Ramos (cell line): ENCODE results near the gene F11R.
"Not testable (repeated sequence)": the region's sequence is repeated elsewhere in the genome, so short reads cannot be mapped to it uniquely, and the experiment has no call there.

Experiments used
- in situ Hi-C: fragments of 300-500 bp; cut with MboI; formaldehyde crosslinking; loops from one replicate; pipeline ENCODE4 v1.14.3; 2022; ENCODE audit warnings: low sequenced_read_pairs; ENCODE audit not compliant: unreplicated experiment

F11R gene

DNA sequence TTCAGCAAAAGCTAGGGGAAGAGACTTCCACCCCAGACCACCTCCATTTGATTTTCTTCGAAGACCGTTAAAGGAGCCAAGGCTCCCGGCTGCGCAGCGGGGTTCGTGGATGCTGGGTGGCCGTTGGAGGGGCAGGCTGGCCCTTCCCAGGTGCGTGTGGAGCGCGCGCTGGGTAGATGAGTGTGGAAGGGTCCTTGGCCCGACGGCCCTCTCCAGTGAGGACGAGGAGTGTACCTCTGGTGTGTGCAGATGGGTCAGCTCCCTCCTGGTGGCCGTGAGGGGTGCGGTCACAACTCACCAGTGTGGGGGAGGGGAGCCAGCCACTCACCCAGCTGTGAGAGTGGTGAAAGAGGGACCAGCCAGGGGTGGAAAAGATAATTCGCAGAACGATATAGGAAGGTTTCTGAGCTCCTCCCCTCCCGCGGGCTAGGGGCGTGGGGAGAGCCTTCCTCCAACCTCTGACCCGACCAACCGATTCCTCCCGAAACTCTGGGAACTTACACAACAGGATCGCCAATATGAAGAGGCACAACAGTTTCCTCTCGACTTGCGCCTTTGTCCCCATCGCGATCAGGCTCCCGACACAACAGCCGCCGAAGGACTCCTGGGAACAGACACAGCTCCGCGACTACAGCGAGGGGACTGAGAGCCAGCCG lies at the start of gene F11R:
F11R (minus strand) TSS at position 644 of the 656 bp plus-strand sequence; CDS start at position 565, 79 bp downstream.
- in situ Hi-C loops = no loop called here

DNA sequence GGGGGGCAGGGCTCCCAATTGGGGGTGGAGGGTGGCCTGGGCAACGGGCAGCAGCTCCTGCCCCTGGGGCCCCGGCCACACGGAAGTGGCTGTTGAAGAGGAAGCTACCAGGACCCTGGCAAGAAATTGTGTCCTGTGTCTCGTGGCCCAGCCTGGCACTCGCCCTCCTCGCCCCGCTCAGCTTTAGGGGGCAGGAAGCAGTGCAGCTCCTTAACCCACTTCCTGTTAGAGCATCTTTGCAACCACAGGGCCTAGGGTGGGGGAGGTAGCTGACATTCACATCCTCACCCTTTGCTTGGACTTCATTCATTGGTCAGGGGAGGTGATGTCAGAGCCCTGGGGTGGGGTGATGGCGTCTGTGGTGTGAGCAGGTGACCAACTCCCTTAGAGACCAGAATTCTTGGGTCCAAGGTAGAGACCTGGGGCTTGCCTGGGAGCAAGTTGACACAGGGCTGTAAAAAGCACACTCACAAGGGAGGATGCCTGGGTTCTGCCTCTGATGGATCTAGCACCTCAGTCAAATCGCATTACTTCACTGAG lies 48.8 kb upstream of the F11R start, which contains the start of gene ARHGAP30:
ARHGAP30 (minus strand) TSS at position 161 of the 540 bp plus-strand sequence. CDS start 267 bp downstream, outside the sequence.
- in situ Hi-C loops = no loop called here

DNA sequence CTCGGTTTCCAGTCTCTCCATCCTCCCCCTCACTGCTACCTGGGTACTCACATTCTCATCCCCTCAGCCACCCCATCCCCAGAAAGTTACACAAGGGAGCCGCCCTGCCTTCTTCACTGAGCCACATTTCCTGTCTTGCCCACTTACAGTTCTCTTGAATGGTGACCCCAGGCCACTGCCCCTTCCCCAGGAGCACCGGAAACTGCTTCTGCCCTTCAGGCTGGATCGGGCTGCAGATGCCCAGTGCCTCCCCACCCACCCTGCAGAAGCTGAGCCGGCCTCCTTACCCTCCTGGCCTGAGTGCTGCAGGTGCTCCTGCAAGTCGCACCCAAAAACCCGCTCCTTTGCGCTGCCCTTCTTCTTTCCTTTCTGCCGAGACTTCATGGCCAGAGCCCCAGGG lies 48.3 kb upstream of the F11R start:
- in situ Hi-C loops = no loop called here

DNA sequence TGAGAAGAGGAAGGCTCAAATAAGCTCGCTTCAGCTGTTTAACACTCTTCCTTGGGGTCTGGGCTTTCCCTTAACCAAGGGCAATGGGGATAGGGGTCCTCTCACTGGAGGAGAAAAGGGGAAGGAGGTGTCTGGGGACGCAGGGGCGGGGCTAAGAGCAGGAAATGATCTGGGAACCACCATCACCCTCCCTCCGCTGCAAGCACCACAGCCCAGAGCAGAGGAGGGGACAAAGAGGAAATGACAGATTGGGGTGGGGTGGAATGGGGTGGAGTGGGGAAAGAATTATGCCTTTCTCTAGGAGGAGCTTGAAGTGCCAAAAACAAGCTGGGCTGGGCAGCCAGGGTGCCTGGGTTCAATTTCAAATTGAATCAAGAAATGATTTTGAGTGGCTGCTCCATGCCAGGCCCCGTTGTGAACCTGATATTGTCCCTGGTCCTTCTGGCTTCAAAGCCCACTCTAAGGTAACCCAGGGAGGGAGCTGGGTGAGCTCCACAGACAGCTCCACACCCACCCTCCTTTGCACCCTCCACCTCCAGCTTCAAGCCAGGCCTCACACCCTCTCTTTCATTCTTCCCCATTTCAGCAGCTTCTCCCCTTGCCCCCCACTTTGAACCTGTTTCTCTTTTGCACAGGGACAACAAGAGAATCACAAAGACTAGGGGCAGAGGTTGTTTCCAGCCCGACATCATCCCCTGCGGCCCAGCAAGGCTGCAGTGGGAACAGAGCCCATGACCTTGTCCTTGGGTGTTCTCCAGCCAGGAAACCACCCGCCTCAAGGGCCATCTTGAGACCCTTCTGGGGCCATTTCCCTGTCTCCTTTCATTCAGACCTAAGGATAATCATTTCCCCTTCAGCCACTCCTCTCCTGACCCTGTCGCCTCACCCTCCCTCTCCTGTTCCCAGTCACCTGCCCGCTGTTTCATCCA lies 47.6 kb upstream of the F11R start:
- in situ Hi-C loops = no loop called here

DNA sequence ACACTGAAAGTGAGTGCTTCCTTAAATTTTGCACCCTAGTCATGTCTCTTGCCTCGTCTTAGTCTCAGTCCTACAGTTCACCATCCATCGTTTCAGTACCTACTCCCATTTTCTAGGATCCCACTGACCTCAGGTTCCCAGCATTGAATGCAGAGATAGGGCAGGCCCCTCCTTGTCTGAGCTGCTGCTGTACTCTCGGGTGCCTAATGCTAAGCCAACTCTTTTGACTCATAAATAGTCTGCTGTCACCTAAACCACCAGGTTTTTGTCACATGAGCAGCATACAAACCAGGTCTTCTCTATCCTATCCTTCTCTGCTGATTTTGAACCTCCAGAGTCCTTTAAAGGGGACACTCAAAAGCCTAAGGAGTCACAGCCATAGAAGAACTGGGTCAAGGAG lies 45.7 kb upstream of the F11R start:
- in situ Hi-C loops = no loop called here

DNA sequence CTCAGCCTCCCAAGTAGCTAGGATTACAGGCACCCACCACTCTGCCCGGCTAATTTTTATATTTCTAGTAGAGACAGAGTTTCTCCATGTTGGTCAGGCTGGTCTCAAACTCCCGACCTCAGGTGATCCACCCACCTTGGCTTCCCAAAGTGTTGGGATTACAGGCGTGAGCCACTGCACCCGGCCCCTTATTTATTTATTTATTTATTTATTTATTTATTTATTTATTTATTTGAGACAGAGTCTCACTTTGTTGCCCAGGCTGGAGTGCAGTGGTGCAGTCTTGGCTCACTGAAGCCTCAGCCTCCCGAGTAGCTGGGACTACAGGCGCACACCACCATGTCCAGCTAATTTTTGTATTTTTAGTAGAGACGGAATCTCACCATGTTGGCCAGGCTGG lies 44.7 kb upstream of the F11R start:
- in situ Hi-C loops = not testable (repeated sequence)

DNA sequence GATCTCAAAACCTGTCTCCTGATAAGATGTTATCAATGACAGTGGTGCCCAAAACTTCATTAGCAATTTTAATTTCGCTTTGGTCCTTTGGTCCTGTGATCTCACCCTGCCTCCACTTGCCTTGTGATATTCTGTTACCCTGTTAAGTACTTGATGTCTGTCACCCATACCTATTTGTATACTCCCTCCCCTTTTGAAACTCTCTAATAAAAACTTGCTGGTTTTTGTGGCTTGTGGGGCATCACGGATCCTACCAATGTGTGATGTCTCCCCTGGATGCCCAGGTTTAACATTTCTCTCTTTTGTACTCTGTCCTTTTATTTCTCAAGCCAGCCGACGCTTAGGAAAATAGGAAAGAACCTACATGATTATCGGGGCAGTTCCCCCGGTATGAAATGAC lies 43.0 kb upstream of the F11R start:
- in situ Hi-C loops = not testable (repeated sequence)

DNA sequence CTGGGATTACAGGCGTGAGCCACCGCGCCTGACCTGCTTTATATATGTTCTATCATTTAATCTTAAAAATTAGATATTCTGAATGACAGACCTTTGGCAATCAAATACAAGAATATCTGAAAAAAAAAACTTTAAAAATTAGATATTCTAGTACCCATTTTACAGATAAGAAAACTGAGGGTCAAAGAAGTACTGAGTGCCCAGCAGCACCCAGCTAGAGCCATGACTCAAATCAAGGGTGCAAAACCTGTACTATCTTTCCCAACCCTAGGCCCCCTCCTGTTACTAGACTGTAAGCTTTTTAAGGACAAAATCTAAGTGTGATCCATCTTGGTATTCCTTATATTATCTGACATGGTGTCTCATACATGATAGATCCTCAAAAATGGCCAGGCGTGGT lies 40.5 kb upstream of the F11R start:
- in situ Hi-C loops = no loop called here

DNA sequence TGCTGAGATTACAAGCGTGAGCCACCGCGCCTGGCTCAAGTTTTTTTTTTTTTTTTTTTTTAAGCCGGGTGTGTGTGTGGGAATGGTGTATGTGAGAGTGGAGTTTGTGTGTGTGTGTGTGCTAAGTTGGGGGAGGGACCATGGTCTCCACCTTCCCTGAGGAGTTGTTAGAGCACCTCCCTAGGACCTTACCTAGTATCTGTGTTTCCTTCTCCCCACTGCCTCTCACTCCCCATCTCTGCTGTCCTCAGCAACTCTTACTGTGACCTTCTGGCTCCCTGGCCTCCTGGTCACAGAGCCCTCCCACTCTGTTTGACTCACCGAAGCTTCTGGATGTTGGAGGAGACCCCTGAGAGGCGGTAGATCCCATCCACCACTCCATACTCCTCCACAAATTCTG lies 38.3 kb upstream of the F11R start:
- in situ Hi-C loops = no loop called here

DNA sequence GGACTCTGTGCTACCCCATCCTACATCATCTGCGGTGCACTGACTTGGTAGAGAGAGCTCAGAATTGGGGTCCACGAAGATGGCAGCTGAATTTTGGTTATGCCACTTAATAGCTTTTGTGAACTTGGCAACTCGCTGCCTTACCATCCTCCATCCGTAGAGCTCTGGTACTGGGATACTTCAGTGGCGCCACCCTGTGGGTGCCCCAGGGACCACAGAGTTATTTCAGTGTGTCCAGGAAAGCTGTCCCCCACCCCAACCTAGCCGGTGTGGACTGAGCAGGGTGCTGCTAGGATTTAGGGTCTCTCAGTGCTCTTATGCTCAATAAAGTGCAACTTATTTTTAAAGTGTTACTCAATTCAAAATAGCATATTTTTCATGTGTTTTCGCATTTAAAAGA lies 33.9 kb upstream of the F11R start:
- in situ Hi-C loops = no loop called here

DNA sequence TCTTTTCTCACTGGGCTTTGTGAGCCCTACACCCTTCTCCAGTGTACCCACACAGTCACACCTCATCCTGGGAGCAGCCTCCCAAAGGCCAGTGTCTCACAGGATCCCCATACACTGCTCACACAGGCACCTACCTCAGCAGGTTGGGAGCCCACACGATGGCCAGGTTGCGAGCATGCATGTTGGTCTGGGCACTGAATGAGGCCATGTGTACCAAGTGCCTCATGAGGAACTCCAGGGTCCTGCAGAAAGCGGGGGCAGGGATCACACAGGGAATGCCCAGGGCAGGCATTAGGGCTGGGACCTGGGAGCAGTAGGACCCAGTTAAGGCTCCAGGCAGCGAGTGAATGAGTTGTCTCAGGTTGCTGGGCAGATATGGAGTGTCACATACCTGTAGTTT lies 33.3 kb upstream of the F11R start:
- in situ Hi-C loops = no loop called here

DNA sequence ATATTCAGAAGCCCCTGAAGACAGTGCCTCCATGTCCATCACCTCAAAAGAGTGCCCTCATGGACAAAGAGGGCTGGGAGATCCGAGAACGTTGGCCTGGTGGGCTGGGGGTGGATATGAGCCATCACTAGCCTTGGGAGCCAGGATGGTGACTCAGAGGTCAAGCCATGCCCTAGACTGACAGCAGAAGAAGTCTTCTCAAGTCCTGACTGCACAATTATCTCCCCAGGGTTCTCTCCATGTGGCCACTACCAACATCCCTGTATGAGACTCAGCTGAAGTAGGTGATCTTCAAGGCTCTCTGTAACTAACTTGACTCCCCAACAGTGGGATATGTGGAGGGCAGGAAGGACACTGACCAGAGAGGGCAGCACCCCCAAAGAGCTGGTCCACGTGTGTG lies 31.9 kb upstream of the F11R start:
- in situ Hi-C loops = no loop called here

DNA sequence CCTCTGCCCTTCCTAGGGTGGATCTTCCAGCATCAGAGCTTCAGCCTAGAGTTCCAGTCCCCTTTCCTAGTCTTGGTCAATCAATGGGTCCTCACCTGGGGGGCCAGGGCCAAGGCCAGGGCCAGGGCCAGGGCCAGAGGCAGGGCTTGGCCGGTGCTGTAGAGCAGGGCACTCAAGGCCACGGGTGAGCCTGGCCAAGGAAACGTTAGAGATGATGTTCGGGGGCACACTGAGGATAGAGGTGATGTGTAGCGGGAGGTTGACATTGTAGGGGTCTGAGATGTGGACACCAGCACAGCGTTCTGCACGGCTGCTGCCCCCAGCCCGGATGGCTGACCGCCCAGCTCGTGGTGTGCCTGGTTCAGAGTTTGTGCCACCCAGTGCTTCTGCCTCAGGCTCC lies 30.3 kb upstream of the F11R start:
- in situ Hi-C loops = no loop called here

DNA sequence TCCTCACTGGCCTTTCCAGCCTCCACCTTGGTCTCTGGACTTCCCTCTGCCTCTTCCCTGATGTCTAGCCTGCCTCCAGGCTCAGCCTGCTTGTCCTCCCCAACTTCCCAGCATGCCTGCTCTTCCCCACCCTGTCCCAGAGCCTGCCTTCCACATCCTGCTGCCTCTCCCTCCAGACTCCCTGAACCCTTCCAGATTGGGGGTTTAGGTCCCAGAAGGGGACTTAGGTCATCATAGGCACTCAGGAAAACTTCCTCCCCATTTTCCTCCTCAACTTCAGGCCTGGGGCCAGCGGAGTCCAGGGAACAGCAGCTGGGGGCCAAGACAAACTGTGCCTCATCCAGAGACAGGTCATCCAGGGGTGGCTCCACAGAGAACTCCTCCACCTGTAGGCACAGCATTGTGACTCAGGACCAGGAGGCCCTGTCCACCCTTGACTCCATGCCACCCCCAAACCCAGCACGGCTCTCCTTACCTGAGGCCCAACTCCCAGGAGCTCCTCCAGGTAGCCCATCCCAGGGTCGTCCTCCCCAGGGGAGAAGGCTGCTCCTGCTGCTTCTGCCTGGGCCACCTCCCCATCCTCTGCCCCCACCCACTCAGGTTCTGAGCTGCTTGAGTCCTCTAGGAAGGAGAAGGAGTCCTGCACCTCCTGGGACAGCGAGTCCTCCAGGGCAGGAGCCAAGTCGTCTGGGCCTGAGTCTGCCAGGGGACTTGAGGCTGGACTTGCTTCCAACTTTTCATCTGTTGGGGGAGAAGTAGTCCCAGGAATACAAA lies 28.2 kb upstream of the F11R start:
- in situ Hi-C loops = loop anchor here (25.0 kb wide), 1 partner anchor 663 kb away; the partner anchor contains the start of genes FCRLA and FCRLB

DNA sequence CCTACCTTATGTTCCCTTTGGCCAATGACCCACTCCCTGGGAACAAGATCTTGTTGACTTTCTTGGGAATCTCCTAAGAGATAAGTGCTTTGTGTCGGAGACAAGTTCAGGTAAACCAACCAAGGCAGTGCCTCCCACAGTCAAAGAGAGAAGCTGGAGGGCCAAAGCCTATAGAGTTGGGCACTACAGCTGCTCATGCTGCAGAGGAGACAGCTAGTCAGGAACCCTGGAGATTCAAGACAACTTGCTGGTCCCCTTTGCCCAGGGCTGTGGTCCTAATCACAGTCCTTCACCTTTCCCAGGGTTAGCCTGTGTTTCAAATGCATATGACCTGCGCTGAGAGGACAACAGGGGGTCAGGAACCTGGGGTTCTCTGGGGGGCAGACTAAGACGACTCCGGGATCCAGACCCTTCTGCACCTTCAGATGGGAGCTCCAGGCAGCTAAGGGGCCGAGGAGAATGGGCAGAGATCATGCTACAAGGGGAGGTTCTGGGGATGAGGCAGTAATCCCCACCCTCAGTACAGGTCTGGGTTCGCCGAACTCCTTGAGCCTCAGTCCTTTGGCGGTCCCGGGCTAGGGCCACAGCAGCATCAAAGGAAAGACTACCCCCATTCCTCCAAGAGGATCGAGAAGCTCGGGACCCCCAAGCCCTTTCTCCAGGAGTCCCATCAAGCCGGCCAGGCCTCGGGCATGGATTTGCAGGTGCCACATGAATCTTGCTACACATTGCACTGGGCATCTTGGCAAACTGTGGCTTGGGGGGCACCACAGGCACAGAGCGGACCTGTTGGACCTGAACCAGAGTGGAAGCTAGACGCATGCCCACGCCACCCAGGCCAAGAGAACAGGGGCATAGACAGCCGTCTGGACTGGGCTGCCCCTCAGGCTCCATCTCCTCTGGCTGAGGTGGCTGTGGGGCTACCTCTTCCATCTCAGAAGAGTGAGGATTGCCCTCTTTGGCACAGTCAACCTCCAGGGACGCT lies 26.8 kb upstream of the F11R start:
- in situ Hi-C loops = loop anchor here (25.0 kb wide), 1 partner anchor 665 kb away; the partner anchor contains the start of genes FCRLA and FCRLB

DNA sequence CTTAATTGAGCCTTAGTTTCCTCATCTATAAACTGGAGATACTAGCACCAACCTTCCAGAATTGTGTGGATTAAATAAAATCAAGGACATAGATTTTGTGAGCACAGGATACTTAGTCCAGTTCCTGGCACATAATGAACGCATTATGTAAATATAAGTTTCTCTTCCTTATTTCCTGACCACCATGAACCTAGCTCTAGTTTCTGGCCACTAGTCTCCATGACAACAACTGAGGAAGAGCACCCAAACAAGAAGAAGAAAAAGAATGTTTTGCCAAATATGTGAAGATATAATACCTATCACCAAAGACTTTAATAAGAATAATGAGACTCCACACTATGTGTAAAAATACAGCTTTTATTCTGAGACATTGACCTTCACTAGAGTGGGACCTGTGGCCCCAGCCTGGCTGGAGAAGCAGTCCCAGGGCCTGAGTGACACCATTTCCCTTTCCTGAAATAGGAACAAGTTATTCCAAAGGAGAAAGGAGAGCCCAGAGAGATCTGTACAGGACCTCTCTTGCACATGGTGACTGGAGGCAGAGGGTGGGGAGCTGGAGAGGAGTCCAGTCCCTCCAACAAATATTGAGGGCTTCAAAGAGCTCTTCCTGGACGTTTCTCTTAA lies 25.8 kb upstream of the F11R start:
- in situ Hi-C loops = loop anchor here (25.0 kb wide), 1 partner anchor 666 kb away; the partner anchor contains the start of genes FCRLA and FCRLB

DNA sequence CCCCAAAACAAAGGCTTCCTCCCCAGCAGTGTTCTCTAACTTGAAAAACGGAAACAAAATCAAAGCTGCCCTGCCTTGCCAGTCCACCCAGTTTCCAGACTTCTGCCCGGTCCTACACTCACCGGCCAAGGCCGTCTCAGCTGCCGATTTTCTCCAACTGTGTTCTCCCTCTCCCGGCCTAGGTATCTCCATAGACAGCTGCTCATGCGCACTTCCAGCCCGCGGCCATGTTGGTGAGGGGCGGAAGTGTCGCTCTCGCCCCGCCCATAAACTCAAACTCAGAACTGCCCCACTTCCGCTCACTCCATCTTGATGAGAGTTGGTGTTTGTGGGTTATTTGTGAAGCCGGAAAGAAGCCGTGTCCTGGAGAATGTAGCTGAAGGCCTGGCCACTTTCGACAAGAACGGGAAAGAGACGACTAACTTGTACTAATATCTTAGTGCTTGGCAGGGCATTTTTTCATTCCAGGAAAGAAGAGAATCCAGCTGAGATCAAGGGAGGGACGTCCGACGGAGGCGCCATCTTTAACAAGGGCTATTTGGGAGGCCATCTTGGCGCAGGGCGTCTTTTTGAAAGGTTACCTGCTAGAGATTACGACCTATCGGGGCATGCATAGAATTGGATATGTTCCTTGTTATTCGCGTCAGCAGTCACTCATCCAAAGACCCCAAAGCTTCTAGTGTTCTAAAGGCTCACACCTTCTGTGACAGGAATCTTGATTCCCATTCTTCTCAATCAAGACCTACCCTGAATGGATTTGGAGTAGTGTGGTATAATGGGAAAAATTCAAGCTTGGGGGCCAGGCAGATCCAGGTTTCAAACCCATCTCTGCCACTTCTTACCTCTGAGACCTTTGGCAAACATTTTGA lies 25.0 kb upstream of the F11R start, which contains the start of gene USF1:
USF1 (minus strand) TSS at position 242 of the 869 bp plus-strand sequence. CDS start 2,702 bp downstream, outside the sequence.
- in situ Hi-C loops = loop anchor here (25.0 kb wide), 1 partner anchor 666 kb away; the partner anchor contains the start of genes FCRLA and FCRLB
